Ascending aorta (tissue), 2 donors: Measurements from ENCODE around the gene RAD51B. TPM values are rescaled to one million over a fixed set of nuclear protein-coding genes. Genes with fewer than 3 reads are reported as not detected.

Source experiments
- DNase-seq, 2 donors: peaks; one replicate each; pipeline ENCODE4 v3.0.0-alpha.2; 2019; ENCODE audit warnings: low spot score in 2 of 2
- H3K27ac ChIP-seq, 2 donors: fragments of 200-600 bp; sonication (generic); one replicate each; pipeline ENCODE4 v1.5.1; 2016 to 2017; ENCODE audit warnings: mild to moderate bottlenecking in 1 of 2
- H3K27me3 ChIP-seq: fragments of 200-600 bp; sonication (generic); one replicate; pipeline ENCODE4 v1.5.1; 2017
- H3K36me3 ChIP-seq, 2 donors: fragments of 200-600 bp; sonication (generic); one replicate each; pipeline ENCODE4 v1.5.1; 2016
- H3K4me1 ChIP-seq, 2 donors: fragments of 200-600 bp; sonication (generic); one replicate each; pipeline ENCODE4 v1.5.1; 2016 to 2017; ENCODE audit warnings: mild to moderate bottlenecking in 1 of 2
- H3K4me3 ChIP-seq, 2 donors: fragments of 200-600 bp; sonication (generic); one replicate each; pipeline ENCODE4 v1.5.1; 2016 to 2017; ENCODE audit warnings: mild to moderate bottlenecking in 1 of 2
- H3K9me3 ChIP-seq, 2 donors: fragments of 200-600 bp; sonication (generic); one replicate each; pipeline ENCODE4 v1.5.1; 2016
- intact Hi-C: fragments of 100-400 bp; cut with DNase I; formaldehyde crosslinking; loops from one replicate; pipeline ENCODE4 v1.15.1; 2023
- total RNA-seq: library from RNA; depleted of rRNA; stranded (reverse); fragments of >200 nt; gene quantifications from one replicate; pipeline ENCODE4 v1.1.0, GENCODE V29; 2016
- TF ChIP-seq, protein P1 (sequence below), 3 experiments: fragments of 200-600 bp in 2 of 3; fragments of 450-650 bp in 1 of 3; sonication (generic) in 2 of 3; IDR thresholded peaks; one replicate each; pipeline ENCODE4 v1.5.1; 2016 to 2019; ENCODE audit warnings: antibody characterized with exemption in 3 of 3, mild to moderate bottlenecking in 1 of 3, moderate library complexity in 1 of 3

The RAD51B gene
- total RNA-seq, 1 donor from 2014 or later: not detected

DNA sequence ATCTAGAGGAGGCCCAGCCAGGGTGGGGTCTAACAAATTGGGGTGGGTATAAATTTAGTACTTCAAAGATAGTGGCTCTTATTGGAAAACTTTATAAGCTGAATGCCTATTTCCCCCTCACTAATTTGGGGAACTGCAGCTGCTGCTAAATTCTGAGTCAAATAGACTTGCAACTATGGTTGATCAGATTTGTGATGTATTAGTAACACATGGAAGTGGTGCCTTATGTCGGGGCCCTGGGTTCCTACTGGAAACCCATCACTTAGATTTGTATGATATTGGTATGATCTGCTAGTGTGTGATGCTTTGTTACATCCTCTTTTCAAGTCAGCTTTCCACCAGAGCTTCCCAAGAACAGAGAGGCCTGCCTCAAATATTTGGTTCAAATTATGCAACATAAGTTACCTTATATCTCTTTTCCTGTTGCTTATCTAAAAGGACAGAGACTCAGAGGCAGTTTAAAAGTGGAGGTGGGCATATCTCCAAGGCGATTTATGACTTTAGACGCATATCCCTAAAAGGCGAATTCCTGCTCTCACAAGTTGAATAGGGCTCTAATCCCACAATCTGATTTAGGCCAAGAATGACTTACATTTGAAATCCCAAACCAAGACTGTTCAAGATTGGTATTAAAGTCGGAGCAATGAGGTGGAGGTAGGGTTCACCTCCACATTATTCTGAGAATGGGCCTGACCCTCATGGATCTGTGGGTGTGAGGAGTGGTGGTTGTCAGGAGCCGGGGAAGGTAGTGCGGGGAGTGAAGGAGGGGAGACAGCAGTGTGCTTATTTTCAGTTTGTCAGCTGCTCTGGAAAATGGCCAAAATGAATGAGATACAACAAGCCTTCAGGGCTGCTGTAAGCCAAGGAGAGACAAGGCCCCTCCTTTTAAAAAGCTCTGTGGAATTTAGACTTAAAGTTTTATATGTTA is 425.8 kb downstream of the RAD51B start:
- intact Hi-C loops: loop anchor here (5.0 kb wide), 5 partner anchors 147 to 437 kb away; no protein-coding TSS in a partner anchor
- H3K4me1 ChIP-seq: peaks cover 13 to 55% of the 10 kb centered on the region in 2 donors

DNA sequence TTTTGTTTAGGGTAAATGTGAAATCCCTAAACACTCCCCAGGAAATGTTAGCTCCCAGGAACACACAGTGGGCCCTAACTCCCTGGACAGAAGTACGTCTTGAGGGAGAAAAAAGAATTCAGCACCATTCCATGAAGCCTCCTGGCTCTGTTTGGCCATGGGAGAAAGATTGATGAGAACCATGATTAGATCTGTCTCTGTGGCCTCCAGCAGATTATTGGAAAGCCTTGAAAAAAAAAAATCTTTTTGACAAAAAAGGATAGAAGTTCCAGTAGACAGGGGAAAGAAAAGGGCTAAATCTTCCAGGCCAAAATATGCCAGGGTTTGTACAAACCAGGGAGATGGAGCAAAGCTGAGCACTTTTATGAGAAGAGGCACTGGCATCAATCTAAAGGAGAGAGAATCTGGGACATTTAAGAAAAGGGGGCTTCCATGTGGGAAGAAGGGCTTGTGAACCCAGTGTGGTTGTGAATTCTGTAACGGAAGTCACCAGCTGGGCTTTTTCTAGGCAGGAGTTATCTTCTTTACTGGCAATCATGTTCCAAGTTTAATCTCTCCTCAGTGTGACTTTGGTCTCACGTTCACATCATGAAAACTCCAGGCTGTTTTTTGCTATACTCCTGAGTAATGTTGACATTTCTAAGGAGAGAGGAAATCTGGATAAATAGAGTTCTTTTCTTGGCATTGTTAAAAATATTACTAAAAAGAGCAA is 426.7 kb downstream of the RAD51B start:
- Histone ChIP-seq H3K9me3 (no peaks in the 10 kb centered on the region), H3K27ac (peak overlapping the region; percentile 91 to 92), H3K36me3 (no peaks in the 10 kb centered on the region), H3K27me3 (no peaks in the 10 kb centered on the region), H3K4me1 (peaks cover 18 to 59% of the 10 kb centered on the region in 2 donors), H3K4me3 (no peak overlapping the region)
- DNase-seq: no peak
- intact Hi-C loops: loop anchor here (5.0 kb wide), 5 partner anchors 146 to 436 kb away; no protein-coding TSS in a partner anchor
- TF ChIP-seq, protein P1, sequence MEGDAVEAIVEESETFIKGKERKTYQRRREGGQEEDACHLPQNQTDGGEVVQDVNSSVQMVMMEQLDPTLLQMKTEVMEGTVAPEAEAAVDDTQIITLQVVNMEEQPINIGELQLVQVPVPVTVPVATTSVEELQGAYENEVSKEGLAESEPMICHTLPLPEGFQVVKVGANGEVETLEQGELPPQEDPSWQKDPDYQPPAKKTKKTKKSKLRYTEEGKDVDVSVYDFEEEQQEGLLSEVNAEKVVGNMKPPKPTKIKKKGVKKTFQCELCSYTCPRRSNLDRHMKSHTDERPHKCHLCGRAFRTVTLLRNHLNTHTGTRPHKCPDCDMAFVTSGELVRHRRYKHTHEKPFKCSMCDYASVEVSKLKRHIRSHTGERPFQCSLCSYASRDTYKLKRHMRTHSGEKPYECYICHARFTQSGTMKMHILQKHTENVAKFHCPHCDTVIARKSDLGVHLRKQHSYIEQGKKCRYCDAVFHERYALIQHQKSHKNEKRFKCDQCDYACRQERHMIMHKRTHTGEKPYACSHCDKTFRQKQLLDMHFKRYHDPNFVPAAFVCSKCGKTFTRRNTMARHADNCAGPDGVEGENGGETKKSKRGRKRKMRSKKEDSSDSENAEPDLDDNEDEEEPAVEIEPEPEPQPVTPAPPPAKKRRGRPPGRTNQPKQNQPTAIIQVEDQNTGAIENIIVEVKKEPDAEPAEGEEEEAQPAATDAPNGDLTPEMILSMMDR (IDR thresholded peaks at IDR 0.05): no peak

More for the DNA sequence above, 425.8 kb downstream of the RAD51B start:
- Histone ChIP-seq H3K27me3 (no peaks in the 10 kb centered on the region), H3K4me3 (no peak overlapping the region), H3K27ac (peak overlapping the region; percentile 91 to 92), H3K9me3 (no peaks in the 10 kb centered on the region), H3K36me3 (no peaks in the 10 kb centered on the region)
- no peak for DNase-seq
- TF ChIP-seq, protein P1 (IDR thresholded peaks at IDR 0.05): no peak

DNA sequence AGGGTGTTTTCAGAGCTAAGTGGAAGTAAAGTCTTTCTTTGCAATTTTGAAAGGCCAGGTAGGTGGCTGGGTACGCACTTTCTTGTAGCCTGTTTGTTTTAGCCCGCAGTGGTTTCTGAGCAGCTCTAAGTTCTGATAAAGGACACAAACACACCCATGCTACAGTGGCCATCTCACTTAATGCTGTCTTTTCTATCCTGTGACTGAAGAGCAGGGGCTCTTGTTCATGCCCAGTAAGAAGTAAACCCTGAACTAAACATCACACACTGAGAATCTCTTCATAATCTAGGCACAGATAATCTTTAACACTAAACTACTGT is 427.2 kb downstream of the RAD51B start:
- no peaks in the 10 kb centered on the region for H3K9me3 ChIP-seq
- no peak for DNase-seq
- TF ChIP-seq, protein P1 (IDR thresholded peaks at IDR 0.05): no peak
- H3K4me3 ChIP-seq: no peak overlapping the region
- no peaks in the 10 kb centered on the region for H3K27me3 ChIP-seq
- no peaks in the 10 kb centered on the region for H3K36me3 ChIP-seq
- H3K4me1 ChIP-seq: peaks cover 18 to 63% of the 10 kb centered on the region in 2 donors
- peak overlapping the region; percentile 91 to 92 for H3K27ac ChIP-seq
- intact Hi-C loops: loop anchor here (5.0 kb wide), 5 partner anchors 146 to 436 kb away; no protein-coding TSS in a partner anchor

DNA sequence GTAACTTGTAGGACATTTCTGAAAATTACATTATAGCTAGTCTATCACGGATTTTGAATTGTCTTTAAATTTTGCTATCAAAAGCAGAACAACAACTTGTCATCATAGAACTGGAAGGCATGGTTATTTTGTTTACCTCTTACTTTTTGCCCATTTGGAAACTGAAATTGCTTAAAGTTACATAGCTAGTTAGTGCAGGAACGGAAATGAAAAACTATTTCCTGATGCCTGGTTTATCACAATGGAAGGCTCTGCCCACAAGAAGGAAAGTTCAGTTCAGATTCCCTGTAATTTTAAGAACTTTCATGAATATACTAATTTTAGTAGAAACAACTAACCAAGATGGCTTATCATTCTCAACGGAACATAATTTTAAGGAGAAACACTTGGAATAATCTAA is 427.7 kb downstream of the RAD51B start:
- no peaks in the 10 kb centered on the region for H3K27me3 ChIP-seq
- H3K4me3 ChIP-seq: no peak overlapping the region
- H3K27ac ChIP-seq: peak overlapping the region; percentile 91 to 92
- DNase-seq: no peak
- TF ChIP-seq, protein P1 (IDR thresholded peaks at IDR 0.05): no peak
- no peaks in the 10 kb centered on the region for H3K36me3 ChIP-seq
- H3K9me3 ChIP-seq: no peaks in the 10 kb centered on the region
- intact Hi-C loops: loop anchor here (5.0 kb wide), 5 partner anchors 145 to 435 kb away; no protein-coding TSS in a partner anchor
- peaks cover 18 to 63% of the 10 kb centered on the region in 2 donors for H3K4me1 ChIP-seq

DNA sequence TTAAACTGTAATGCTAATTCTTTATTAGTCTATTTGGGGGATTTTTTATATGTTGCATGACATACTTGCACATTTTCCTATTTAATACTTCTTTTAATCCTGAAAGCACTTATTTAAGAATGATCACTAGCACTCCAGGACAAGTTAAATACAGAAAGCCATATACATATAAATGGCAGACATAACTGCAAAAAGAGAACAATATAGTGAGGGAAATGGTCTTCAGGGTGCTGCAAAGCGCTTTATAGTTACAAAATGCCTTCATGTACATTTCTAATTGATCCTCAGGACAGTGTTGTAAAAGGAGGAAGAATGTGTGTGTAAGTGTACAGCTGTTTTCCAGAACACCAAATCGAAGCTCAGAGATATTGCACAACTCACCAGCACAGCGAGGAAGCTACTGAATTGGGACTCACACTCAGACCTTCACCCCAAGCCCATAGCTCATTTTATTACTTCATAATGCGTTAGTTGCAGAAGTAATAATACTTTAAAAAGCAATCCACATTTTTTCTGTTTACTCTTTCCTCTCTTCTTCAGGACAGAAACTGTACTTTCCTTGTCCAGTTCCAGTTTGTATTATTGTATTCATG is 428.2 kb downstream of the RAD51B start:
- Histone ChIP-seq H3K27me3 (no peaks in the 10 kb centered on the region), H3K36me3 (no peaks in the 10 kb centered on the region), H3K4me1 (peaks cover 18 to 63% of the 10 kb centered on the region in 2 donors), H3K4me3 (no peak overlapping the region), H3K9me3 (no peaks in the 10 kb centered on the region), H3K27ac (peak overlapping the region; percentile 91 to 92)
- TF ChIP-seq, protein P1 (IDR thresholded peaks at IDR 0.05): no peak
- no peak for DNase-seq
- intact Hi-C loops: loop anchor here (1.0 to 5.0 kb wide), 8 partner anchors 145 to 570 kb away; no protein-coding TSS in a partner anchor
